ENCODE data around the gene NOXO1.

DNA sequence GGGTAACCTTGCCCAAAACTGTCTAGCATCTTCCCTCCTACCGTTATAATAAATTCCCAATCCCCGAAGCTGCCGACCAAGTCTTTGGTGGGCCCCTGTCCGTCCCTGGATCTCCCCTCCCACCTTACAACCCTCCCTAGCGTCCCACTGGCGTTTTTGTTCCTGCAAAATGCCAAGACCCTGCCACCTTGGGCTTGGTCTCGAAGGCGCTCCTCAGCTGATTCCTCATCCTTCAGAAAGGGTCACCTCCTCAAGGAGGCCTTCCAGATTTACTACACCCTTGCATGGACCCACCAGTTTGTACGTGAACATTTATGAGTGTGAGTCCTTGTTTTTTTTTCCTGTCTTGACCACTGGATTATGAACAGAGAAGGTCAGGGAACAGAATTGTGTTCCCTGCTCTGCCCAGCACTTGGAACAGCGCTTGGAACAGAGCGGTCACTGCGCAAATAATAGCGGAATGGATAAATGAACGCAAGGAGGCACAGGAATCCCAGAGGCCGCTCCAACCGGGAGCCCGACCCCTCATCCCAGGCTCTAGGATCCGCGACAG is 1.8 kb upstream of the NOXO1 start:
- TF ChIP-seq, protein P1, sequence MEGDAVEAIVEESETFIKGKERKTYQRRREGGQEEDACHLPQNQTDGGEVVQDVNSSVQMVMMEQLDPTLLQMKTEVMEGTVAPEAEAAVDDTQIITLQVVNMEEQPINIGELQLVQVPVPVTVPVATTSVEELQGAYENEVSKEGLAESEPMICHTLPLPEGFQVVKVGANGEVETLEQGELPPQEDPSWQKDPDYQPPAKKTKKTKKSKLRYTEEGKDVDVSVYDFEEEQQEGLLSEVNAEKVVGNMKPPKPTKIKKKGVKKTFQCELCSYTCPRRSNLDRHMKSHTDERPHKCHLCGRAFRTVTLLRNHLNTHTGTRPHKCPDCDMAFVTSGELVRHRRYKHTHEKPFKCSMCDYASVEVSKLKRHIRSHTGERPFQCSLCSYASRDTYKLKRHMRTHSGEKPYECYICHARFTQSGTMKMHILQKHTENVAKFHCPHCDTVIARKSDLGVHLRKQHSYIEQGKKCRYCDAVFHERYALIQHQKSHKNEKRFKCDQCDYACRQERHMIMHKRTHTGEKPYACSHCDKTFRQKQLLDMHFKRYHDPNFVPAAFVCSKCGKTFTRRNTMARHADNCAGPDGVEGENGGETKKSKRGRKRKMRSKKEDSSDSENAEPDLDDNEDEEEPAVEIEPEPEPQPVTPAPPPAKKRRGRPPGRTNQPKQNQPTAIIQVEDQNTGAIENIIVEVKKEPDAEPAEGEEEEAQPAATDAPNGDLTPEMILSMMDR (IDR thresholded peaks at IDR 0.05; ENCODE audit: insufficient read depth, low read length, poor library complexity, severe bottlenecking) = no peak
- TF ChIP-seq EZH2phosphoT487 (conservative IDR thresholded peaks at IDR 0.05; ENCODE audit: low read length) = no peak
